Tibial nerve (tissue), 3 donors: ENCODE results near the gene RIN3.

ENCODE experiments used
- POLR2A ChIP-seq, 2 donors: fragments of 450-650 bp; IDR thresholded peaks; one replicate each; pipeline ENCODE4 v1.6.1; 2017; ENCODE audit warnings: antibody characterized with exemption in 2 of 2, mild to moderate bottlenecking in 2 of 2, moderate library complexity in 2 of 2
- TF ChIP-seq, protein P1 (sequence below), 5 experiments: fragments of 200-600 bp in 3 of 5; fragments of 450-650 bp in 2 of 5; sonication (generic) in 3 of 5; IDR thresholded peaks; one replicate each; pipeline ENCODE4 v1.5.1; 2016 to 2019; ENCODE audit warnings: antibody characterized with exemption in 5 of 5, mild to moderate bottlenecking in 3 of 5, moderate library complexity in 2 of 5

DNA sequence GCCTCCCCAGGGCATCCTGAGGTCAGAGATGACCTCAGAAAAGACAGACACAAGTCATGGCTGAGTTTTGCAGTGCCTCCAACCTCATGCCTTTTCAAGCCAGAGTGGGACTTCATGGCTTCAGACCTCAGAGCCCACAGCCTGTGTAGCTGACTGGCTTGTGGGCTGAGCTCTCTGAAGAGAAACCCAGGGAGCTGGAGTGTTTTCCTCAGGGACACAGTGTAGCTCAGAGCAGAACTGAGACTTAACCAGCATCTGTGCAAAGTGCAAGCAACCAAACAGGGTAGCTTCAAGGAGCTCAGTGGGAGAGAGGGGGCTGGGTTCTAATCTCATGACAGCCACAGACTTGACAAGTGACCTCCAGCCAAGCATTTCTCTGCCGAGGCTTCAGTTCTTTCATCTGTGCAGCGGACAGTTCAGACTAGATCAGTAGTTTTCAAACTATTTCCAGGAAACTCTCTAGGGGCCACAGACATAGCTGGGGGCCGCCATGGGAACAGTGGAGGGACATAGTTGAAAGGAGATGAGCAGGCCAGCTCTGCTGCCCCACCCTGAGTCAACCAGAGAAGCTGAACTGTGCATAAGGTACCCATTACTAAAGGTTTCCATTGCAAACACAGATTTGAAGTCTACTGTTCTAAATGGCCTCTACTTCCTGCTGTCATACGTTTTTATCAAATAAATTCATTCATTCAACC, 154.8 kb downstream of the RIN3 start:
- TF ChIP-seq, protein P1, sequence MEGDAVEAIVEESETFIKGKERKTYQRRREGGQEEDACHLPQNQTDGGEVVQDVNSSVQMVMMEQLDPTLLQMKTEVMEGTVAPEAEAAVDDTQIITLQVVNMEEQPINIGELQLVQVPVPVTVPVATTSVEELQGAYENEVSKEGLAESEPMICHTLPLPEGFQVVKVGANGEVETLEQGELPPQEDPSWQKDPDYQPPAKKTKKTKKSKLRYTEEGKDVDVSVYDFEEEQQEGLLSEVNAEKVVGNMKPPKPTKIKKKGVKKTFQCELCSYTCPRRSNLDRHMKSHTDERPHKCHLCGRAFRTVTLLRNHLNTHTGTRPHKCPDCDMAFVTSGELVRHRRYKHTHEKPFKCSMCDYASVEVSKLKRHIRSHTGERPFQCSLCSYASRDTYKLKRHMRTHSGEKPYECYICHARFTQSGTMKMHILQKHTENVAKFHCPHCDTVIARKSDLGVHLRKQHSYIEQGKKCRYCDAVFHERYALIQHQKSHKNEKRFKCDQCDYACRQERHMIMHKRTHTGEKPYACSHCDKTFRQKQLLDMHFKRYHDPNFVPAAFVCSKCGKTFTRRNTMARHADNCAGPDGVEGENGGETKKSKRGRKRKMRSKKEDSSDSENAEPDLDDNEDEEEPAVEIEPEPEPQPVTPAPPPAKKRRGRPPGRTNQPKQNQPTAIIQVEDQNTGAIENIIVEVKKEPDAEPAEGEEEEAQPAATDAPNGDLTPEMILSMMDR (IDR thresholded peaks at IDR 0.05): no peak
- TF ChIP-seq POLR2A (IDR thresholded peaks at IDR 0.05): no peak
